ENCODE results near the gene CMA1.

Gene CMA1

DNA sequence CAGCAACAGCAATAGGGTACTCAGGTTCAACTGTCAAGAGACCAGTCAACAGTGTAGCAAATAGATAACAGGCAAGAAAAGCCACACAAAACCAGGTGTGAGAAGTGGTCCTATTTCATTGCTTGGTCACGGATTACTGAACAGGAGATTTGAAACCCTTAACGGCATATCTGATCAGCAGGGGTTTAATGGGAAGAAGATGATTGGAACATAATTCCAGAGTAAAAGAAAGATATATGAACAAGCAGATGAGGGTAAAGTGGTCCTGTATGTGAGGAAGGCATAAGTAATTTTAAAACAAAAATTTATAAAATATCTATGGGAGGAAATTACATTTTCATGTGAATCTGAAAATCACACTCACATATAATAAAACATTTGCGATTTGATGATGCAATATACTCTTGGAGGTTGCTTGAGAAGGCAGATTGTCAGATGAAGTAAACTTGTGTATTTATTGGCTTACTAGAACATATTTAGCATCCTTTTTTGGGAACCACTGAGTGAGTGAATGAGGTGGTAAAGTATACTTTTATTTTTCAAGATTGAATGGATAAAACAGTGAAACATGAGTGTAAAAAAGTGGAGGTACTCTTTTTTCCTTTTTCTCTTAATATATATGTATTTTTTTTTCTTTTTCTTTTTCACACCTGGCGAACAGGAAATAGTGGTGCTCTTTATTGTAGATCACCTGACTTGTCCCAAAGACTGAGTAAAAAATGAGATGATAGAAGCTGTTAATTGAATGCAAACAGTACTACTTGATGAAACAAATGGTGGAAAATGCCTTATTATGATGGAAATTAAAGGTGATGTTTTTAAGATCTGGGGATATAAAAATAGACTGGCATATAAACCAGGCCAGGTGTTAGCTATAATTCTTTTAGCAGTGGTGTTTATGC lies 43.9 kb downstream of the CMA1 start:
- no peak for TF ChIP-seq CTCF (IDR thresholded peaks at IDR 0.05; ENCODE audit: low read depth, low read length, missing control alignments)
- no peak overlapping the region for H3K4me3 ChIP-seq (replicated peaks; ENCODE audit: low read depth, low read length)
- no peak for DNase-seq (ENCODE audit: extremely low read depth, low read depth)

- no peak overlapping the region for H3K4me3 ChIP-seq (replicated peaks; ENCODE audit: low read depth, low read length)
- no peak for TF ChIP-seq CTCF (IDR thresholded peaks at IDR 0.05; ENCODE audit: low read depth, low read length, missing control alignments)
- no peak for DNase-seq (ENCODE audit: extremely low read depth, low read depth)
Measured at GRCh38 chr14:24463017-24463883, 44.8 kb downstream of the CMA1 start.

GRCh38 chr14:24461336-24461735 lies 46.7 kb downstream of the CMA1 start:
- no peak for DNase-seq (ENCODE audit: extremely low read depth, low read depth)
- TF ChIP-seq CTCF (IDR thresholded peaks at IDR 0.05; ENCODE audit: low read depth, low read length, missing control alignments) = no peak
- no peak overlapping the region for H3K4me3 ChIP-seq (replicated peaks; ENCODE audit: low read depth, low read length)

DNA sequence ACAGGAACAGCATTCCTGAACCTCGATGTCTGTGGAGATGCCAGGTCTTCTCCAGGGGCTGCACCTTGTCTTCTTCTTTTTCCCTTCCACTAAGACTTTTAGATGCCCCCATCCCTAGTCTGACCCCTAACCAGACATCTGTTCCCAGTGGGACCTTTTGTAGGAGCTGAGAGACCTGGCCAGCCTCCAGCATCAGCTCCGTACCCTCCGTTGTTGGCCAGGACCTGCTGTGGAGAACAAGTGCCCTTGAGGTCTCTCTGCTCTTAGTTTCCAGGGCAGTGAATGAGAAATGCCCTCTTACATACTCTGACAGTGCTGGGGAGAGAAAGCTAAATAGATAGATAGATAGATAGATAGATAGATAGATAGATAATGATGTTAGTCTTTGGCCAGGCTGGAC lies 48.7 kb downstream of the CMA1 start:
- no peak for TF ChIP-seq CTCF (IDR thresholded peaks at IDR 0.05; ENCODE audit: low read depth, low read length, missing control alignments)
- DNase-seq (ENCODE audit: extremely low read depth, low read depth) = no peak
- no peak overlapping the region for H3K4me3 ChIP-seq (replicated peaks; ENCODE audit: low read depth, low read length)

- no peak for TF ChIP-seq CTCF (IDR thresholded peaks at IDR 0.05; ENCODE audit: low read depth, low read length, missing control alignments)
- no peak overlapping the region for H3K4me3 ChIP-seq (replicated peaks; ENCODE audit: low read depth, low read length)
Measured at GRCh38 chr14:24458736-24459135, 49.3 kb downstream of the CMA1 start.

GRCh38 chr14:24456980-24457379 lies 51.1 kb downstream of the CMA1 start:
- H3K4me3 ChIP-seq (replicated peaks; ENCODE audit: low read depth, low read length) = no peak overlapping the region
- no peak for TF ChIP-seq CTCF (IDR thresholded peaks at IDR 0.05; ENCODE audit: low read depth, low read length, missing control alignments)
- no peak for DNase-seq (ENCODE audit: extremely low read depth, low read depth)

More at GRCh38 chr14:24458736-24459135, 49.3 kb downstream of the CMA1 start:
- no peak for DNase-seq (ENCODE audit: extremely low read depth, low read depth)
